OCI-LY3 (cell line): ENCODE data around the gene ALS2CL.

Experiments used
- EZH2phosphoT487 ChIP-seq: fragments of 200-600 bp; shearing (Covaris generic); IDR thresholded peaks from 2 replicates; pipeline ENCODE4 v1.6.1; 2018; ENCODE audit warnings: antibody characterized with exemption, mixed run types, low read depth
- TF ChIP-seq, protein P1 (sequence below): fragments of 200-600, 300-600 bp; sonication (generic); IDR thresholded peaks from 2 replicates; pipeline ENCODE4 v1.5.1; 2014; ENCODE audit warnings: antibody characterized with exemption, low read length, low read depth

DNA sequence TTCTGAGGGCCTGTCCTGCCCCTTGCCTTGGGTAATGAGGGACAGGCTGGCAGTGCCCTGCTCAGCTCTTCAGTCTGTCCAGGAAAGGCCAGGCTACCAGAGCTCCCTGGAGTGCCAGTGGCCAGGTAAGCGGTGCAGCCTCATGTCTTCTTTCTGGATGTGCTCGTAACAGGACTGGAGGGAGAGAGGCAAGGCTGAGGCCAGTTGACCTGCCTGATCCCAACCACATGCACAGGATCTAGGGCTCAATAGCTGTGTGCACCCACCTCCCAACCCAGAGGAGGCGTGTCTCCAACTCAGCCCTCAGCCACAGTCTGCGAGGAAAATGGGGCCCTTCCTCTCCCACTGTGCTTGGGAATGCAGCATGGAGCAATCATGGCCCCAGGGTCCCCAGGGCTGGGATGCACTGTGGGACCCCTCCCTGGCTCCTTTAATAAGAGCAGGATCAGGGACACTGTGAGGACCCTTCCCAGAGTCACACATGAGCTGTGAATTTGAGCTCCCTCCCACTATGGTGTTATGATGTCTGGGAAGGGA, 22.5 kb downstream of the ALS2CL start:
- TF ChIP-seq, protein P1, sequence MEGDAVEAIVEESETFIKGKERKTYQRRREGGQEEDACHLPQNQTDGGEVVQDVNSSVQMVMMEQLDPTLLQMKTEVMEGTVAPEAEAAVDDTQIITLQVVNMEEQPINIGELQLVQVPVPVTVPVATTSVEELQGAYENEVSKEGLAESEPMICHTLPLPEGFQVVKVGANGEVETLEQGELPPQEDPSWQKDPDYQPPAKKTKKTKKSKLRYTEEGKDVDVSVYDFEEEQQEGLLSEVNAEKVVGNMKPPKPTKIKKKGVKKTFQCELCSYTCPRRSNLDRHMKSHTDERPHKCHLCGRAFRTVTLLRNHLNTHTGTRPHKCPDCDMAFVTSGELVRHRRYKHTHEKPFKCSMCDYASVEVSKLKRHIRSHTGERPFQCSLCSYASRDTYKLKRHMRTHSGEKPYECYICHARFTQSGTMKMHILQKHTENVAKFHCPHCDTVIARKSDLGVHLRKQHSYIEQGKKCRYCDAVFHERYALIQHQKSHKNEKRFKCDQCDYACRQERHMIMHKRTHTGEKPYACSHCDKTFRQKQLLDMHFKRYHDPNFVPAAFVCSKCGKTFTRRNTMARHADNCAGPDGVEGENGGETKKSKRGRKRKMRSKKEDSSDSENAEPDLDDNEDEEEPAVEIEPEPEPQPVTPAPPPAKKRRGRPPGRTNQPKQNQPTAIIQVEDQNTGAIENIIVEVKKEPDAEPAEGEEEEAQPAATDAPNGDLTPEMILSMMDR, result no peak
- no peak for TF ChIP-seq EZH2phosphoT487
